H1 (cell line): Measurements from ENCODE around the gene BNC1. TPM values are rescaled to one million over a fixed set of nuclear protein-coding genes. Genes with fewer than 3 reads are reported as not detected.

Source experiments
- CTCF ChIA-PET: fragments of 300-600 bp; sonication (Branson Sonifier 250); formaldehyde crosslinking; loops from one replicate; lab custom pipeline; 2021; ENCODE audit not compliant: partially characterized antibody; lab: Charles Lee
- POLR2A ChIA-PET: fragments of 300-600 bp; sonication (Branson Sonifier 250); formaldehyde crosslinking; loops from one replicate; lab custom pipeline; 2021; ENCODE audit warnings: inconsistent platforms; ENCODE audit not compliant: partially characterized antibody; lab: Charles Lee
- DNase-seq, 2 experiments: peaks; one replicate each; pipeline versions ENCODE4 v3.0.0 to v3.0.0-alpha.2; 2010 to 2022; ENCODE audit warnings: low spot score in 2 of 2, low read depth in 1 of 2, mixed read lengths in 1 of 2
- FAIRE-seq: peaks from 2 replicates; lab custom pipeline; 2011; peaks lifted over from hg19 to GRCh38; lab: Jason Lieb, UNC
- H2AFZ ChIP-seq: 2 replicates; pipeline ENCODE4 v1.8.1; 2012; ENCODE audit warnings: low read length, inconsistent platforms
- H2AK5ac ChIP-seq: 2 replicates; pipeline ENCODE4 v1.6.1; 2013; ENCODE audit warnings: low read depth, low read length
- H2BK120ac ChIP-seq: replicated peaks from 2 replicates; pipeline ENCODE3; 2013; ENCODE audit warnings: low read depth, low read length, inconsistent platforms
- H2BK12ac ChIP-seq: 2 replicates; pipeline ENCODE4 v1.6.1; 2013; ENCODE audit warnings: low read depth, low read length
- H2BK15ac ChIP-seq: 2 replicates; pipeline ENCODE4 v1.6.1; 2013; ENCODE audit warnings: low read length
- H2BK20ac ChIP-seq: 2 replicates; pipeline ENCODE4 v1.6.1; 2013; ENCODE audit warnings: low read length
- H2BK5ac ChIP-seq: 2 replicates; pipeline ENCODE4 v1.6.1; 2013; ENCODE audit warnings: low read depth, low read length
- H3K14ac ChIP-seq: 2 replicates; pipeline ENCODE4 v1.6.1; 2013; ENCODE audit warnings: inconsistent platforms; ENCODE audit not compliant: insufficient read length
- H3K18ac ChIP-seq: 2 replicates; pipeline ENCODE4 v1.6.1; 2013; ENCODE audit warnings: low read length; ENCODE audit errors: extremely low read depth
- H3K23ac ChIP-seq: 2 replicates; pipeline ENCODE4 v1.6.1; 2013; ENCODE audit warnings: inconsistent platforms; ENCODE audit not compliant: insufficient read length
- H3K23me2 ChIP-seq: 2 replicates; pipeline ENCODE4 v1.6.1; 2013; ENCODE audit warnings: low read depth, low read length
- H3K27ac ChIP-seq: 2 replicates; pipeline ENCODE4 v1.6.1; 2011; ENCODE audit warnings: low read depth, low read length, inconsistent platforms
- H3K27me3 ChIP-seq, 4 experiments: replicated peaks in 1 of 4; 1 replicate in 1 of 4; 2 replicates in 3 of 4; pipeline versions ENCODE4 v1.6.1 to v1.8.1; 2011 to 2013; ENCODE audit warnings: low read length in 3 of 4, mild to moderate bottlenecking in 3 of 4, inconsistent platforms in 2 of 4, mixed read lengths in 2 of 4, moderate library complexity in 1 of 4; ENCODE audit not compliant: control insufficient read depth in 3 of 4, insufficient read depth in 3 of 4; ENCODE audit errors: extremely low read depth in 1 of 4
- H3K36me3 ChIP-seq, 4 experiments: 2 replicates each; pipeline versions ENCODE4 v1.6.1 to v1.8.1; 2011 to 2013; ENCODE audit warnings: mild to moderate bottlenecking in 4 of 4, low read length in 3 of 4, moderate library complexity in 2 of 4, control low read depth in 1 of 4, inconsistent platforms in 1 of 4; ENCODE audit not compliant: insufficient read depth in 4 of 4, control insufficient read depth in 2 of 4
- H3K4ac ChIP-seq: replicated peaks from 2 replicates; pipeline ENCODE3; 2013; ENCODE audit warnings: low read length, low read depth, mixed read lengths, inconsistent platforms; ENCODE audit not compliant: insufficient read length
- H3K4me1 ChIP-seq, 4 experiments: replicated peaks in 1 of 4; 1 replicate in 1 of 4; 2 replicates in 3 of 4; pipeline versions ENCODE4 v1.6.1 to v1.8.1; 2011 to 2013; ENCODE audit warnings: low read length in 3 of 4, inconsistent platforms in 2 of 4, mixed read lengths in 1 of 4; ENCODE audit not compliant: insufficient read depth in 4 of 4, control insufficient read depth in 3 of 4
- H3K4me2 ChIP-seq, 2 experiments: 2 replicates each; pipeline versions ENCODE4 v1.6.1 to v1.8.1; 2011 to 2013; ENCODE audit warnings: low read depth in 2 of 2, low read length in 2 of 2, control low read depth in 1 of 2, inconsistent platforms in 1 of 2, mild to moderate bottlenecking in 1 of 2; ENCODE audit not compliant: insufficient read depth in 1 of 2
- H3K4me3 ChIP-seq, 4 experiments: fragments of 200-600, 300-600 bp in 1 of 4; sonication (generic), shearing (Covaris generic), sonication (Bioruptor Twin) in 1 of 4; 2 replicates each; pipeline versions ENCODE4 v1.5.1 to v1.8.1; 2011 to 2016; ENCODE audit warnings: low read length in 4 of 4, low read depth in 3 of 4, control low read depth in 2 of 4, inconsistent platforms in 2 of 4, mild to moderate bottlenecking in 2 of 4, mixed read lengths in 1 of 4, moderate library complexity in 1 of 4; ENCODE audit not compliant: insufficient read depth in 2 of 4; ENCODE audit errors: extremely low read depth in 1 of 4
- H3K56ac ChIP-seq: replicated peaks from 2 replicates; pipeline ENCODE3; 2013; ENCODE audit warnings: low read depth, mild to moderate bottlenecking, mixed read lengths, low read length, inconsistent platforms; ENCODE audit not compliant: insufficient read length
- H3K79me1 ChIP-seq: 2 replicates; pipeline ENCODE4 v1.6.1; 2013; ENCODE audit warnings: low read depth, low read length, control low read depth
- H3K79me2 ChIP-seq, 2 experiments: 2 replicates each; pipeline versions ENCODE4 v1.6.1 to v1.8.1; 2012 to 2013; ENCODE audit warnings: low read length in 2 of 2, mild to moderate bottlenecking in 2 of 2, inconsistent platforms in 1 of 2; ENCODE audit not compliant: insufficient read depth in 2 of 2, control insufficient read depth in 1 of 2
- H3K9ac ChIP-seq, 4 experiments: replicated peaks in 1 of 4; 1 replicate in 1 of 4; 2 replicates in 3 of 4; pipeline versions ENCODE4 v1.6.1 to v1.8.1; 2011 to 2013; ENCODE audit warnings: low read depth in 3 of 4, low read length in 3 of 4, control low read depth in 2 of 4, mild to moderate bottlenecking in 2 of 4, moderate library complexity in 2 of 4, inconsistent platforms in 1 of 4; ENCODE audit errors: extremely low read depth in 1 of 4
- H3K9me3 ChIP-seq, 2 experiments: 2 replicates each; pipeline versions ENCODE4 v1.6.1 to v1.8.1; 2012 to 2013; ENCODE audit warnings: mild to moderate bottlenecking in 2 of 2, moderate library complexity in 2 of 2, control low read depth in 1 of 2, inconsistent platforms in 1 of 2, low read depth in 1 of 2, low read length in 1 of 2, mixed read lengths in 1 of 2; ENCODE audit not compliant: insufficient read depth in 2 of 2
- H4K20me1 ChIP-seq, 2 experiments: replicated peaks in 1 of 2; 2 replicates each; pipeline versions ENCODE3 to v1.8.1; 2011 to 2013; ENCODE audit warnings: inconsistent platforms in 2 of 2, low read length in 2 of 2, mild to moderate bottlenecking in 1 of 2; ENCODE audit not compliant: insufficient read depth in 2 of 2, control insufficient read depth in 1 of 2
- H4K5ac ChIP-seq: 2 replicates; pipeline ENCODE4 v1.6.1; 2013; ENCODE audit warnings: low read length, low read depth, mixed read lengths, inconsistent platforms; ENCODE audit not compliant: insufficient read length
- H4K8ac ChIP-seq: 2 replicates; pipeline ENCODE4 v1.8.0; 2013; ENCODE audit warnings: mild to moderate bottlenecking, moderate library complexity, low read length, inconsistent platforms; ENCODE audit not compliant: insufficient read depth; ENCODE audit errors: extremely low read depth
- H4K91ac ChIP-seq: replicated peaks from 2 replicates; pipeline ENCODE3; 2013; ENCODE audit warnings: low read length, mixed read lengths, inconsistent platforms; ENCODE audit not compliant: insufficient read length
- SIRT6 ChIP-seq: IDR thresholded peaks from one replicate; pipeline ENCODE4 v1.7.1; 2012; ENCODE audit warnings: low read length, inconsistent platforms
- SP4 ChIP-seq: IDR thresholded peaks from 2 replicates; pipeline ENCODE4 v1.6.1; 2012; ENCODE audit warnings: low read length, inconsistent platforms
- WGBS, 2 experiments: shearing (Covaris generic) in 1 of 2; methylation state at CpG; one replicate each; pipeline versions ENCODE4 v1.1.6 to v1.1.7; 2013 to 2015; ENCODE audit warnings: low lambda C conversion rate in 2 of 2, mixed read lengths in 2 of 2, inconsistent platforms in 1 of 2, low coverage in 1 of 2, missing lambda C conversion rate in 1 of 2; ENCODE audit not compliant: insufficient replicate concordance in 2 of 2, insufficient coverage in 1 of 2, insufficient read length in 1 of 2; ENCODE audit errors: extremely low coverage in 1 of 2, missing lambda C conversion rate in 1 of 2; 5-methylcytosine and 5-hydroxymethylcytosine counted together
- polyA plus RNA-seq, 7 experiments: library from polyadenylated mRNA; depleted of rRNA in 3 of 7; stranded (reverse) in 5 of 7; unstranded in 2 of 7; fragments of >200 nt in 5 of 7; fragments of 200-250 nt in 2 of 7; gene quantifications; 1 replicate in 5 of 7; 2 replicates in 1 of 7; 4 replicates in 1 of 7; pipeline versions ENCODE4 v1.2.1 to v1.2.3, GENCODE V29; 2011 to 2013; ENCODE audit warnings: missing spikeins in 2 of 7, mixed read lengths in 2 of 7
- total RNA-seq: library from RNA; stranded (reverse); fragmentation: NEBNext Ultra II Directional; extraction: Animal tissue kit (Norgen Biotek cat#: 25700); gene quantifications from 2 replicates; pipeline ENCODE4 v1.2.1, GENCODE V29; 2021

The BNC1 gene
- total and polyA plus RNA-seq, 2 of the 8 experiments (the other 6 are each of a cell fraction or from before 2014, with no cell fraction given): 0.99 to 2.1 TPM

- Histone ChIP-seq H3K79me1 (no peaks in the 10 kb centered on the region), H2AK5ac (no peak overlapping the region), H2BK5ac (no peak overlapping the region), H3K4me1 (peaks cover 0 to 6% (median 1%) of the 10 kb centered on the region in 4 experiments; a peak in 2 of 7 replicates), H3K27ac (no peak overlapping the region), H2AFZ (no peak overlapping the region), H3K79me2 (no peaks in the 10 kb centered on the region), H3K4me3 (no peak overlapping the region), H3K36me3 (no peaks in the 10 kb centered on the region), H4K5ac (no peak overlapping the region), H2BK20ac (no peak overlapping the region), H3K23me2 (no peaks in the 10 kb centered on the region), H3K18ac (no peak overlapping the region), H3K4ac (no peak overlapping the region), H4K20me1 (no peaks in the 10 kb centered on the region), H4K91ac (no peak overlapping the region), H4K8ac (no peak overlapping the region), H3K4me2 (no peak overlapping the region), H2BK120ac (no peak overlapping the region), H3K56ac (no peak overlapping the region), H2BK12ac (no peak overlapping the region), H3K23ac (no peak overlapping the region), H3K9me3 (no peaks in the 10 kb centered on the region), H3K14ac (no peak overlapping the region), H2BK15ac (no peak overlapping the region), H3K27me3 (no peaks in the 10 kb centered on the region; a peak in 1 of 7 replicates), H3K9ac (no peak overlapping the region)
- FAIRE-seq (no peak), DNase-seq (no peak)
- CTCF ChIA-PET: interaction anchor here (1.1 to 1.7 kb wide), 2 partner anchors 8 to 19 kb away, joined by 3 to 6 read pairs; no protein-coding TSS in a partner anchor
- TF ChIP-seq SIRT6: no peak
- TF ChIP-seq SP4: no peak
- WGBS, 2 experiments: 83% methylated on average over 1 of the region's 1 CpG; no CpG with 5 or more reads in 1 of the 2 experiments
- POLR2A ChIA-PET: no interaction called here
Measured at GRCh38 chr15:83293201-83293600, 8.7 kb upstream of the BNC1 start.
